GM18868 (cell line): Measurements from ENCODE around the gene IL20RB.
"Not testable (repeated sequence)": the region's sequence is repeated elsewhere in the genome, so short reads cannot be mapped to it uniquely, and the experiment has no call there.

Source experiments
- ATAC-seq: cut with Tn5 transposase; IDR thresholded peaks from one replicate; pipeline ENCODE4 v1.9.1; 2021; ENCODE audit warnings: mild to moderate bottlenecking, moderate library complexity; ENCODE audit not compliant: unreplicated experiment

Gene IL20RB

DNA sequence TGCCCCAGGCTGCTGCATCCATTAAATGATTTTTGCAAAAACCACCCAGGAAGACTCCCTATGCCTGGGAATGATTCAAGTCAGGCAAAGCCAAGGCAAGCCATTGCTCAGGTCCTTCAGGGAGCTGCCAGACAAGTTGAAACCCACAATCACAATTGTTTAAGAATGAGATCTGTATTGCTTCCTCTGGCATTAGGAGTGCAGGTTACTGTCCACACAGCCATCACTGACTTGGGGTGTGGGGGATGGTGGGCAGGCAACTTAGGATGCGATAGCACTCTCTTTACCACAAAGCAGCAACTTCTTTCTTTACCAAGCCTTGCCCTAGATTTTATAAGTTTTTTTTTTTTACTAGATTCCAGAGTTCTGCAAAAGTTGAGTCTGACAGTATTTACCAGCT is 15.0 kb upstream of the IL20RB start:
- ATAC-seq = no peak

DNA sequence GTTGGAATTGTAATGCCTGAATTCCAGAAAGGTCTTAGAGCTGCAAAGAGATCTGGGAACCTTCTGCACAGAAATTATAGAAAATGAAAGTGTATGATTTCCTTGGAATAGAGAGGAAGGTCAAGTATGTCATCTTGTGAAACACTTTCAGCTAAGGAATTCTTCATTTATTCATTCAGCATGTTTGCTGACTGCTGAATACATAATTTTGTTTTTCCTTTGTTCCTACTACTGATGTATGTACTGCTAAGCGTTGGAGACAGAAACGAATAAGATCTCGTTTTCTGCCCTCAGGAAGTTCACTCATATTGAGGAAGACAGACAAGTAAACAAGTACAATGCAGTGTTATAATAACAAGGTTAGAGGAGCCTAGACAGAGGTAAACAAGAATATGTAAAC is 14.3 kb upstream of the IL20RB start:
- no peak for ATAC-seq

DNA sequence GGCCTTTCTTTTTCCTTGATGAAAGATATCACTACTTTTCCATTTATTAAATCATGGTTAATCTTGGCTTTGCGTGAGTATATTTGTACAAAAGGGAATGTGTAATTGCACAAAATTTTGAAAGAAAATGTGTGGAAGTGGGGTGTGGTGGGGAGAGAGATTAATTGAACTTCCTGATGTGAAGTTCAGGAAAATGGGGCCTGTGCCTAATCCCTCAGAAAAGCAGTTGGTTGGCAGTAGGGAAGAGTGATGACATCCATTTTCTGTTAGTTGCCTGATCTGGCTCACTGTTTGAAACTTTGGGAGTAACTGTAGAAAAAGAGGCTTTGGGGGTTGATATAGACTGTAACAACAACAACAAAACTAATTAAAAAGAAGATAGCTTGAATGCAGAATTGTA is 10.8 kb upstream of the IL20RB start:
- no peak for ATAC-seq

DNA sequence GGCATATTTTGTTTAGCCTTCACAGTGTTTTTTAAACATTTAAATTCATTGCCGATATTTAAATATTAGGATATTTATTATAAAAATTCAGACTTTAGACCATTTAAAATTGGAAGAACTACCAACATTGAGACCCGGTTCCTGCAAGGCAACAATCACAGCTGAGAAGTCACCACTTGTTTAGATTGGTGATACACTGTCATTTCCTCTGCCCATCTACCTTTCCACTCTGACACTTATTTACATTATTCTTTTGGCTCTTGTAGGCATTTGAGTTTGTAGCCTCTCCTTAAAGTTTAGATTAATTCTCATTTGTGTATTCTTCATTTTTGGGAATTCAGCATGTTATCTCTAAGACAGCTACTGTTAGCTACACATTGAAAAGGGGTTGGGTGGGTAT is 10.3 kb upstream of the IL20RB start:
- ATAC-seq = no peak

DNA sequence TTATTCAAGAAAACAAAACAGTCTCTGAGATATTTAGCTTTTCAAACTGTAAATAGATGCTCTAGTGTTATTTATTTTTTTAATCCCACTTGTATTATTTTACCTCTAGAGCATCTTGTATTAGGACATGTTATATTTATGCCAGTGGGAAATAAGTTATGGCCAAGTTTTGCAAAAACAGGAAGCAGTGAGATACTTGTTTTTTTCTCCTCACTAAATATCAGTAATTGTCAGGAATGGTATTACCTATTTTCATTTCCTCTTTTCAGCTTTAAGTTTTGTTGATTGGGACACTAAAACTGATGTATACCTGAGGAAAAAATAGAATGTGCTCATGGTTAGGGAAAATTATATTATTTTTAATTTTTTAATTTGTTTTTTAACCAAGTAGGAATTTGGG is 8.6 kb upstream of the IL20RB start:
- no peak for ATAC-seq

DNA sequence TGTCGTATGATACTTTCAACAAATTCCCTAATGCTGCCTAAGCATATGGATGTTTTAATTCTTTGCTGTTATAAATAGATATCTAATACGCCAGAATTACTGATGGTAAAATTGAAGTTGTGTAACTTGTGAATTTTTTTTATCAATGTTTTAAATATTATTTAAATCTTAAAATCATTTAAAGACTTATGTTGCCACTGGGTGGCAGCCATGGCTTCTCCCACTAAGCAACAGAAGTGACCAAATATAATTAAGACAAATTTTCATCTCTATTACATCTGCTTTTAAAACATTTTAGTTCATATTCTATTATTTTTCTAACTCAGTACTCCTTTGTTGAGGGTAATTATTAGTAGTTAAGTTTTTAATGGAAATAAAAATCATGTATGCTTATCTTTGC is 8.1 kb upstream of the IL20RB start:
- no peak for ATAC-seq

DNA sequence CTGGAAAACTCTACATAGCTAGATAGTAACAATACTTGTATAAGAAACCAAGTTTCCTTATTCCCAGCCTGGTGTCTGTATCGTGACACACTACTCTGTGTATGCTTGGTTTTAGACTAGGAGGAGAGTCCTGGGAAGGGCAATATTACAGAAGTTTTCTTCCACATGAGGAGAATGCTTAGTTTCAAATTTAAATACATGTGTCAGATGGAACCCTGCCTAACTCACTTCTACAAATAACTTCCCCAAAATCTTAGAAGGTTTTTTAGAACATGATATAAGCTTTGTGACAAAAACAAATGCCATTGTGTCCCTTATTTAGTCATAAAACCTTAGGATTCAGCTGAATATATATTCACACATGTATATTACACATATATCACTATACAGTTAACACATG is 7.2 kb upstream of the IL20RB start:
- no peak for ATAC-seq

DNA sequence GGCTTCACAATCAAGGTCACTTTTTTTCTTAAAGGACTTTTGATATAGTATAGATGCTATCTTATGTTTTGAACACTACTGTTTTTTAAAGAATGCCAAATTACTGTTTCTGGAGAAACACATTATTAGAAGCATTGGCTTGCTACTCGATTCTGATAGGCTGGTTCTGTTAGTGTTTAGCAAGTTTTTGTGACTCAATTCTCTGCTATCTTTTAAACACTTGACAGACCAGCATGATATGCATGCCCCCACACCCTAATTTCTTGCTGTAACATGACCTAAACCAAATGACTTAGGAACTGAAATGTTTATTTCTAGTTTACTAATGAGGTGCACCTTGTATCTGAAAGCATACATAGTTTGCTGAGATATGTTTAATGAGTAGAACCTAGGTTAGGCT is 5.5 kb upstream of the IL20RB start:
- ATAC-seq = no peak

DNA sequence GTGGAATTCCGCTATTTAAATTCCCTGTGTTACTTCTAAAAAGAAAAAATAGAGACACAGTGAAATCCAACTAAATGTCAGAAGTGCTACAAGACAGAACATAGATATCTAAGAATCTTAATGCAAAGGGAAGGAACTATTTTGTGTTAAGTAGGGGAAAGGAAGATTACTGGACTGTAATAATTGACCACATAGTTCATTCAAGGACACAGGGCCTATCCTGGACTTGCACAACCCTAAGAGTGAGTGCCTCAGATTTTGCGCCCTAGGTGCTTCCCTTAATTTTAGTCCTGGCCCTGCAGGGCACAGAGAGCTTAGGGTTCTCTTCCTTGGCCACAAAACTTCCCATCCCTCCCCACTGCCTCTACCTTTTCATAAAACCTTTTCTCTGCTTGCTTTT is 3.5 kb upstream of the IL20RB start:
- ATAC-seq = no peak

DNA sequence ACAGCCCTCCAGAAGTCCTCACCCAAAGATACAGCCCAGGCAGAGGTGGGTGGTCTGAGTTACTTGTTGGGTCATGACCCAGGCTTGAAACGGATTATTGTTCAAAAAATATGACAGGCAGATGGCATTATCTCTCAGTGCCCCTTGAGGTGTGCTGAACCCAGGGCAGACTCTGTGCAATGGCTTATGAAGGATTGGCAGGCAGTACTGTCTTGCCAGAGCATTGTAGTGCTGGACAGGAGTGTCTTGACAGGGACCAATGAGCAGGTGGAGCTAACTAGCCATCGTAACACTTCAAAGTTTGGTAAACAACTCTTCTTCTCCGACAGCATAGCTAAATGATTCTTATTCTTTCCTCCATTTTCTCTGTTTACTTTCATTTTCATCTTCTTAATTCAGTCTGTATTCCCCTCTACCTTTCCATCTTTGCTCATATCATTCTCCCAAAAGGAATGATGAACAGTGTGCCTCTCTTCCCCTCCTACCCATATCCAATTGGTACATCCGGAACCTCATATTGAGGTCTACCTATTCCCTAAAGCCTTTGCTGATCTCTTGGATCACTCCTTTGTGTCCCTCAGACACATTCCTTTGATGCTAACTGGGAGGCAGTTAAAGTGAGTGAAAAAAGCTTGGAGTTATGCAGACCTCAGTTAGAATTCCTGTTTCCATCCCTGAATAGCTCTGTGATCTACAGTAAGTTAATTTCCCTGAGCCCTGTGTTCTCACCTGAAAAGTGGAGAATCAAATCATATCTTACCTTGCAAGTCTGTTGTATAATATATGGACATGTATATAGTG is 2.6 kb upstream of the IL20RB start:
- no peak for ATAC-seq

DNA sequence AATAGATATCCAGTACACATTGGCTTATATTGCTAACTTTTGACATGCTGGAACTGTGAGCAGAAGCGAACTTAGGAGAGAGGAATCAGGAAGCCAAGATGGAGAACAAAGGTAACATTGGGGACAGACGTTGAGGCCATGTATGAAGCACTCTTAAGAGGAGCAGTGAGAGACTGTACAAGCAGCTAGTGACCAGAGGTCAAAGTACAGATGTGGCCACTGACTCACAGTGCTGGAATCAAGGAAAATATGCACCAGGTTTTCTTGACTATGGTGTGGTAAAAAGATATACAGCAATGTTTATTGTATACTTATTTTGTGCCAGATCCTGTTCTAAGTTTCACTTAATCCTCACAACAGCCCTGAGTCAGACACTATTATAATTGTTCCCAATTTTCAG is 2.0 kb upstream of the IL20RB start:
- no peak for ATAC-seq

DNA sequence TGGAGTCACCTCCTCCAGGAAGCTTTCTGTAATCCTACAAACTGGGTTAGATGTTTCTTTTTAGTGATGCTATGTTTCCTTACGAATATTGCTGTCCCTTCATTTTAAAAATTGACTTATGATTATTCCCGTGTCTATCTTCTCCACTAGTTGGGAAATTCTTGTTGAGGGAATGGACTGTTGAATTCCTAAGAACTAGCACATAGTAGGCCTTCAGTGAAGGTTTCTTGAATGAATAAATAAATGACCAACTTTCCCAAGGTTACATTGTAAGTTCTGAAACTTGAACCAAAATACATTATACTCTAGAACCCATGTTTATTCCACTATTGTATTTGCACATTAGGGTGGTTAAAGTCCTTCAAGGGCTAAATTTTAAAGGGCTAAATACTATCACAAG is 812 bp upstream of the IL20RB start:
- no peak for ATAC-seq

DNA sequence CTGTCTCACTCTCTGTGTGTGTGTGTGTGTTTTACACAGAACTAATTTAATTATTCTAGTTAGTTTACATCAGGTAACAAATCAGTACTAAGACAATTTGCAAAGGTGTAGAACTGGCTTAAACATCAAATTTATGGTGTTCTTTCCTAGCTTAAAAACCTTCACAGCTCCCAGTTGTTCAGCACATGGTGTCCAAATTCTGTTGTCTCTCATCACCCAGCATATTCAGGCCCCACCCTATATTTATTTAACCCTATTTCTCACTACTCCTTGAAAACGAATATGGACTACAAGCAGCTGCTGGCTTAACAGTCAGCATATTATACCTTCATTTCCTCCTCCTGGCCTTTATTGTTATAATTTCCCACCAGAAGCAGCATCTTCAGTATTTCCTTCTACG is 1.2 kb downstream of the IL20RB start:
- ATAC-seq = no peak

DNA sequence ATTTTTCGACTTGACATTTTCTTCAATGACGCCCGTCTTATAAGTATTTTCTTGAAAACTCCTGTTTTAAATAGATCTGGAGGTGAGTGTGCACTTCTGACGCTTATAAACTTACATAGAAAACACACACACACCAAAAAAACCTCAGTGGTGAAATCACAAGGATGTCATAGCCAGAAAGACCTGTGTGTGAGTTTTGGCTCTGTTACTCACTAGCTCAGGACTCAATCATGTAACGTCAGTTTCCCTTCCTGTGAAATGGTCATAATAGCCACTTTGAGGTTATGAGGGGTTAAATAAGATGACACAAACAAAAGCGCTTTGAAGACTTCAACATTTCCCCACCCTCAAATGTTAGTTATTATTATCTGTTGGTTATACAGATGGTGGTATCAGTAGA is 1.8 kb downstream of the IL20RB start:
- no peak for ATAC-seq

DNA sequence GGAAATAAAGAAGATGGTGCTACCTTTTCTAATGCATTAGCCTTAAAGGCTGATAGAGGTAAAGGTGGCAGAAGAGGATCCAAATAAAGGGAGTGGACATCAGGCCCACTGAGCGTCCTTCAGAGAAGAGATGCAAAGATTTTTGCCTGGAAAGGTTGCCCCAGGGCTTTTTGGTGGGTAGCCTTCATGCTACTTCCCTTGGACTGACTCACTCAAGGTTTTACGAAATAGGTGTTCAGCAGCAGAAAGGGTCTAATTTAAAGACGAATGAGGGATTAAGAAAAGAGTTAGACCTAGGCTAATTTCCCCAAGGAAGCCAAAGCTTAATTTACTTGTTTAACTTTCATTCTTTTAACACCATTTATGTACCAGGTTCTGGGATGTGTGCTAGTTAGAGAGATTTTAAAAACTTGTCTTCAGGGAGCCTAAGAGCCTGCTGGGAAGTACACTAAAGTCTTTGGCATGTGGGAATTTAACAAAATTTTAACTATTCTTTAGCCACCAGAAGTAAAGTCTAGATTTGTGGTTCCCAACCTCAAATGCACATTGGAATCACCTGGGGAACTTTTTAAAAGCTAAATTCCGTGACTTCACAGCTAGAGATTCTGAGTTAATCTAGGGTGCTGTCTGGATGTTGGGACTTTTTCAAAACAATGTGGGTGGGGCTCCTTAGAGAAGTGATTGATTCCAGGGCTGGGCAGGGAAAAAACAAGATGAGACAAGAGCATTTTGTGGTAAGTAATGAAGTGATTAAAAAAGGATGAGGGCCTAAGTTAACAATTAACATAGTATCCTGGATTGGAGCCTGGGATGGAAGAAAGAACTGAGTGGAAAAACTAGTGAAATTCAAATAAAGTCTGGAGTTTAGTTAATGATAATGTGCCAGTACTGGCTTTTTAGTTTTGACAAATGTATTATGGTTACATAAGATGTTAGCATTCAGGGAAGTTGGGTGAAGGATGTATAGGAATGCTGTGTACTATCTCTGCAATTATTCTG is 3.4 kb downstream of the IL20RB start:
- no peak for ATAC-seq

DNA sequence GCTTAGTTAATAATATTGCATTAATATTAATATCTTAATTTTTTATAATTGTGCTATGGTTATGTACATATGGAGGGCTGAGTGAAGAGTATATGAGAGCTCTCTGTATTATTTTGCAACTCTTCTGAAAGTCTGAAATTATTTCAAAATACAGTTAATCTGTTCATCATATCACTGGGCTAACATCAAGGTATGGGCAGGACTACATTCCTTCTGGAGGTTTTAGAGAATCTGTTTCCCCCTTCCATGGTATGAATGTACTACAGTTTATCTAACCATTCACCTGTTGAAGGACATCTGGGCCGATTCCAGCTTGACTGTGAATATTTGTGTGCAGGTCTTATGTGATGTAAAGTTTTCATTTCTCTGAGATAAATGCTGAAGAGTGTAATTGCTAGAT is 5.1 kb downstream of the IL20RB start:
- no peak for ATAC-seq

DNA sequence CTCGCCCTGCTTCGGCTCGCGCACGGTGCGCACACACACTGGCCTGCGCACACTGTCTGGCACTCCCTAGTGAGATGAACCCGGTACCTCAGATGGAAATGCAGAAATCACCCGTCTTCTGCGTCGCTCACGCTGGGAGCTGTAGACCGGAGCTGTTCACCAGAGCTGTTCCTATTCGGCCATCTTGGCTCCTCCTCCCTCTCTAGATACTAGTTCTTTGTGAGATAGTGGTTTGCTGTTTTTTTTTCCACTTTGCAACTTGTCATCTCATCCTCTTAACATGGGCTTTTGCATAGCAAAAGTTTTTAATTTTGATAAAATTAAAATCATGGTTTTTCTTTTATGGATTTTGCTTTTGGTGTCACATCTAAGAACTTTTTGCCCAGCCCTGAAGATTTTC is 11.8 kb downstream of the IL20RB start:
- not testable (repeated sequence) for ATAC-seq

DNA sequence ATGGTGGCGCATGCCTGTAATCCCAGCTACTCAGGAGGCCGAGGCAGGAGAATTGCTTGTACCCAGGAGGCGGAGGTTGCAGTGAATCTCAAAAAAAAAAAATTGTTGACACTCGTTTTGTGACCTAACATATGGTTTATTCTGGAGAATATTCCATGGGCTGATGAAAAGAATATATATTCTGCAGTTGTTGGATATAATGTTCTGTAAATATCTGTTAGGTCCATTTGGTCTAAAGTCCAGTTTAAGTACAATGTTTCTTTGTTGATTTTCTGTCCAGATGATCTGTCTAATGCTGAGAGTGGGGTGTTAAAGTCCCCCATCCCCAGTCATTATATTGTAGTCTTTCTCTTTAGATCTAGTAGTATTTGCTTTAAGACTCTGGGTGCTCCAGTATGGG is 15.6 kb downstream of the IL20RB start:
- ATAC-seq = no peak

DNA sequence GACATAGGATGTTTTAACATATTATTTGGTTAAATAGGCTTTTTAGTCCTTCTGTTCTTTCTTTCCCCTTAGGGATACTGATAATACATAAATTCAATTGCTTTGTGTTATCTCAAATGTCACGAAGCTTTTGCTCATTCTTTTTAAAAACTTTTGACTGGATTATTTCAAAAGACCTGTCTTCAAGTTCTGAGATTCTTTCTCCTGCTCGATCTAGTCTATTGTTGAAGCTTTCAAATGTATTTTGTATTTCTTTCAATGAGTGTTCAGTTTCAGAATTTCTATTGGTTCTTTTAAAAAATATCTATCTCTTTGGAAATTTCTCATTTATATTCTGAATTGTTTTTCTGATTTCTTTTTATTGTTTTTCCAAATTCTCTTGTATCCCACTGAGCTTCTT is 16.9 kb downstream of the IL20RB start:
- no peak for ATAC-seq

DNA sequence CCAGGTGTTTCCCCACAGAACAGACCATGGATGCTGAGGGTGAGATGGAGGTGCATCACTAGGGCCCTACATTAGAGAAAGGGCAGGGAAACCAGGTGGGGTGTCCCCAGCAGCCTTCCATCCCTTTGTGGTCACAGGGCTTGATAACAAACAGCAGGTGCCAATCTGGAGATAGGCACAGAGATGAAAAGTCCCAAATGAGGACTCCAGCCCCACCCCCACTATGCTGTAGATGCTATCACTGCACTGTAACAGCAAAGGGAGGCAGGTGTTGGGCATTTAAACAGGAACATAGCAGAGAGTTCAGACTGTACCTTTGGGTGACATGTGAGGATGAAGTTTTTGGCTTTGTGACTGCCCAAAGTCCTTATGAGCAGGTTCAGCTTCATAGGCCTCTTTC is 21.4 kb downstream of the IL20RB start:
- no peak for ATAC-seq

DNA sequence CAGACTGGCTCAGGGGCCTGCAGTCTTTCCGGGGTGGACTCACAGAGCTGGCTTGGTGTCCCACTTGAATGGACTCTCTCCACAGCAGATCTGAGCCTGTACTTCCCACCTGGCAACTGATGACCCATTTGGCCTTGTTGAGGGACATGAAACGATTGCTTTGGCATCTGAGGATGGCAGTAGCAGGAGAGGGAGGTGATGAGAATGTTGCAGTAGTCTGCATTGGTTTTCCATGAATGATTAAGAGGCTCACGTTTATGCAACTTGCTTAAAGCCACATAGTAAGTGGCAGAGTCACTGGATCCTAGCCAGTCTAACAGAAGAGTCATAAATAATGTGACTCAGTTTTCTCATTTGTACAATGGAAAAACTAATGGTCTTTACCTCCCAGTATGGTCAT is 21.9 kb downstream of the IL20RB start:
- ATAC-seq = no peak

DNA sequence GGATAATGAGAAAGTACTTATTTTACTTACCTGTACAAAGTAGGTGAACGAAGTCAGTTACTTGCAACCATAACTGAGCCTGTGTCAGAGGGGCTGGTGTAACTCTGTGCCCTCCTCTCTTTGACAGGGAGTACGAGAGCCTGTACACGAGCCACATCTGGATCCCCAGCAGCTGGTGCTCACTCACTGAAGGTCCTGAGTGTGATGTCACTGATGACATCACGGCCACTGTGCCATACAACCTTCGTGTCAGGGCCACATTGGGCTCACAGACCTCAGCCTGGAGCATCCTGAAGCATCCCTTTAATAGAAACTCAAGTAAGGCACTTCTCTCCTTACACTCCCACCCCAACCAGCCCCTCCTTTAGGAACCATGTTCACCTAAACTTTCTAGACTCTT is 24.2 kb downstream of the IL20RB start:
- ATAC-seq = no peak
